IMR-90 (cell line): ENCODE results near the gene PRRC2A.

Source experiments
- BHLHE40 ChIP-seq: fragments of 150-350 bp; IDR thresholded peaks from 2 replicates; pipeline ENCODE4 v1.6.1; 2016; ENCODE audit warnings: mild to moderate bottlenecking, low read depth, low read length
- CEBPB ChIP-seq: IDR thresholded peaks from 2 replicates; pipeline ENCODE4 v1.6.1; 2012; ENCODE audit warnings: low read depth, low read length, improper control_type of control experiment
- CHD1 ChIP-seq: IDR thresholded peaks from 2 replicates; pipeline ENCODE4 v1.6.1; 2012; ENCODE audit warnings: low read depth, low read length, improper control_type of control experiment
- CTCF ChIP-seq: conservative IDR thresholded peaks from 2 replicates; pipeline ENCODE4 v1.5.1; 2012; ENCODE audit warnings: mild to moderate bottlenecking, low read depth, low read length, improper control_type of control experiment
- FOS ChIP-seq: fragments of 150-350 bp; IDR thresholded peaks from 2 replicates; pipeline ENCODE4 v1.6.1; 2016; ENCODE audit warnings: low read depth, low read length
- MAZ ChIP-seq: IDR thresholded peaks from 2 replicates; pipeline ENCODE4 v1.6.1; 2012; ENCODE audit warnings: low read depth, mild to moderate bottlenecking, low read length, improper control_type of control experiment, moderate library complexity, borderline replicate concordance
- MXI1 ChIP-seq: IDR thresholded peaks from 2 replicates; pipeline ENCODE4 v1.6.1; 2012; ENCODE audit warnings: low read depth, mild to moderate bottlenecking, low read length, moderate library complexity, borderline replicate concordance
- POLR2A ChIP-seq: IDR thresholded peaks from 2 replicates; pipeline ENCODE4 v1.6.1; 2012; ENCODE audit warnings: mild to moderate bottlenecking, low read depth, low read length
- RAD21 ChIP-seq: IDR thresholded peaks from 2 replicates; pipeline ENCODE4 v1.6.1; 2012; ENCODE audit warnings: low read length, improper control_type of control experiment
- RCOR1 ChIP-seq: IDR thresholded peaks from 2 replicates; pipeline ENCODE4 v1.6.1; 2012; ENCODE audit warnings: mild to moderate bottlenecking, low read length, improper control_type of control experiment; ENCODE audit not compliant: insufficient replicate concordance
- RFX5 ChIP-seq: IDR thresholded peaks from 2 replicates; pipeline ENCODE4 v1.8.0; 2012; ENCODE audit warnings: low read depth, mild to moderate bottlenecking, low read length, moderate library complexity
- SMC3 ChIP-seq: fragments of 150-350 bp; IDR thresholded peaks from 2 replicates; pipeline ENCODE4 v1.6.1; 2016; ENCODE audit warnings: low read depth, mild to moderate bottlenecking, antibody characterized with exemption, low read length, moderate library complexity
- TF ChIP-seq, protein P1 (sequence below): fragments of 150-350 bp; IDR thresholded peaks from 2 replicates; pipeline ENCODE4 v1.6.1; 2017; ENCODE audit warnings: mild to moderate bottlenecking, antibody characterized with exemption, low read length, low read depth

- no peak for TF ChIP-seq CTCF
- TF ChIP-seq, protein P1, sequence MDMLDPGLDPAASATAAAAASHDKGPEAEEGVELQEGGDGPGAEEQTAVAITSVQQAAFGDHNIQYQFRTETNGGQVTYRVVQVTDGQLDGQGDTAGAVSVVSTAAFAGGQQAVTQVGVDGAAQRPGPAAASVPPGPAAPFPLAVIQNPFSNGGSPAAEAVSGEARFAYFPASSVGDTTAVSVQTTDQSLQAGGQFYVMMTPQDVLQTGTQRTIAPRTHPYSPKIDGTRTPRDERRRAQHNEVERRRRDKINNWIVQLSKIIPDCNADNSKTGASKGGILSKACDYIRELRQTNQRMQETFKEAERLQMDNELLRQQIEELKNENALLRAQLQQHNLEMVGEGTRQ, result no peak
- TF ChIP-seq MXI1, result 0 out of 2 replicates have a peak, but pooled peaks have one; percentile 42
- no peak for TF ChIP-seq CHD1
- TF ChIP-seq POLR2A, result no peak; the same call in 1 of the 2 replicates
- TF ChIP-seq RAD21, result no peak
- TF ChIP-seq FOS, result no peak
- no peak for TF ChIP-seq CEBPB
- TF ChIP-seq RFX5, result no peak
- no peak for TF ChIP-seq MAZ
- peak; percentile 22 for TF ChIP-seq BHLHE40
- TF ChIP-seq SMC3, result no peak
- no peak for TF ChIP-seq RCOR1
Observed at GRCh38 chr6:31652925-31653724, 32.6 kb downstream of the PRRC2A start.
